ENCODE measurements around the gene ANKRD66.

Gene ANKRD66

GRCh38 chr6:46792635-46793034 lies 45.9 kb downstream of the ANKRD66 start:
- no peak for TF ChIP-seq ZFX (IDR thresholded peaks at IDR 0.05)
- TF ChIP-seq CTCF (conservative IDR thresholded peaks at IDR 0.05): no peak
- H3K27ac ChIP-seq: no peak overlapping the region

DNA sequence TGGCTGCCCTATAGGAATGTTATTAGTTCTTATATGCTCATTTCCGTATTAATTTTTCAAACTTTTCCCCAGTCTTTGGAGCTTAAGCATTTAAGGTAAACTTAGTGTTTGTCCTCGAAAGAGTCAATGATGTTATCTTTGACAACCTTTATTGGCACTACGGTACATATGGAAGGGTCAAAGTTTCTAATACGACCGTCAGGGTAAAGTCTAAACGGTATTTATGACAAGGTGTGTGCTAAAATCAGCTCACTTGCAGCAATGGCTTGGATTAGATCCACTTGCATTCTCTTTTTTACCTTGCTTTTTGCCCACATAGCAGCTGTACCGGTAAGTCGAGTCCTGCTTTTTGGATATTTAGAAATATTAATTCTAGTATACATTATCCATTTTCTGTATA lies 46.4 kb downstream of the ANKRD66 start, which contains the start of gene MEP1A:
Gene MEP1A (plus strand): TSS at position 252 of the 400 bp plus-strand sequence. CDS start 10 bp downstream, at position 262.
- TF ChIP-seq CTCF (conservative IDR thresholded peaks at IDR 0.05): no peak
- TF ChIP-seq ZFX (IDR thresholded peaks at IDR 0.05): no peak
- no peak within 1 kb of the TSS for H3K27ac ChIP-seq

DNA sequence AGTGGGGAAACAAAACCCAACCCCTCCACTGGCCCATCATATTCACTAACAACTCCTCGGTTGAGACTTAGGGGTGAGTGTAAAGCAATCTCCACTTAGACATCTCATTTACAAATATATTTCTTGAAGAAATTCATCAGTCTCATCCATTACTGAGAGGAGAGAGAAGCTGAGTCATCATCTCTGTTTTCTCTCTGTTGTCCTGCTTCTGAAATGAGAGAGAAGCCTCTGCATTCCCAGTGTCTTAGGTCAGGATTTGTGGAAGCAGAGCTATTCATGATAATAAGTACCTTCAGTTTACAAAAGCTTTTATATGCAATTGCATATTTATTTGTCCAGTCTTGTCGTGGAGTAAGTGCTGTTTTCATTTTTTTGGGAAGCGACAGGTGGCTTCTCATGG lies 47.3 kb downstream of the ANKRD66 start:
- TF ChIP-seq CTCF (conservative IDR thresholded peaks at IDR 0.05): no peak
- no peak for TF ChIP-seq ZFX (IDR thresholded peaks at IDR 0.05)
- no peak overlapping the region for H3K27ac ChIP-seq

- TF ChIP-seq CTCF (conservative IDR thresholded peaks at IDR 0.05) (no peak), ZFX (IDR thresholded peaks at IDR 0.05) (no peak)
- H3K27ac ChIP-seq: no peak overlapping the region
These were observed 49.1 kb downstream of the ANKRD66 start for GRCh38 chr6:46795816-46796215.

DNA sequence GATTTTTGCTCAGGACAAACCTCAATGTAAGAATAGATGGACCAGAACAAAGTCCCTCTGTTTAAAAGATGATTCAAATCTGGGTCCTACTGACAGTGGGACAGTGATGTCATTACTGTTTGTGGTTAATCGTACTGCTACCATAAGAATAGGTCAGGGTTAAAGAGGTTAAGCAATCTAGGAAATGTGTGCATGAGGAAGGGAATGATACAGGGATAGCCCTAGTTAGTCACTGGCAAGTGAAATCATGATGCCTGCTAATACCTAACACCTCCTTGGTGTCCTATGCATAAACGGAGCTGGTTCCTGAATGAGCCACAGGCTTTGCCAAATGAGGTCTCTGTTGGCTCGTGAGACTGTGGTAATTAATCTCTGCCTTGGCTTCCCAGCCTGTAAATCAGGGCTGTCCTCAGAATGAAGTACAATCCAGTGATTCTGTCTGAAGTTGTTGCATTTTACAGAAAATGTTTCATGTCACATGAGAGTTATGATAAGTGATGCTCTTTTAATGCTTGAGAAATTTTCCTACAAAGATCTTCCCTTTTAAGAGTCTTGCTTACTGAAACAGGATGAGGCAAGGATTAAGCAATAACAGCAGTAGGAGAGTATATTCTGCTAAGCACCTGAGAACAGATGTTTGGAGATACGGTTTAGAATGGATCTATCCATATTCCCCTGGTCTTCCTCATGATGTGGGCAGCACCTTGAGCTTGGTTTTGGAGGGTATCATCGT lies 50.3 kb downstream of the ANKRD66 start:
- H3K27ac ChIP-seq: no peak overlapping the region
- TF ChIP-seq CTCF (conservative IDR thresholded peaks at IDR 0.05) (no peak), ZFX (IDR thresholded peaks at IDR 0.05) (no peak)

DNA sequence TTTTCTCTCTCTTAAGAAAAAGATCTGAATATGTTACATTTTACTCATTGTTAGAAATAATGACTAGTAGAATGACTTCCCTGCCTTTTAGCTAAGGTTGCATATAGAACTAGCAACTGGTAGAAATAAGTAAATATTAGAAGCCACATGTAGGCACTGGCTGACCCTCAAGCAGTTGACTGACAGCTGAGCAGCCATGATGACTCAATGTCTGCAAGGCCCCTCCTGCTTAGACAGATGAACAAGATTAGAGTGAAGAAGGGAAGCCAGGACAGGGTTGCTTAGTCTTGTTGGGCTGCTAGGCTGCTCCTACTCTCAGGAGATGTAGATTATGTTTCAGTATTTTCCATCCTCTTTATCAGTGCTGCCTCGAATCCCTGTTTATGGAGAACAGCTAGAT lies 52.9 kb downstream of the ANKRD66 start:
- H3K27ac ChIP-seq: no peak overlapping the region
- TF ChIP-seq ZFX (IDR thresholded peaks at IDR 0.05) (no peak), CTCF (conservative IDR thresholded peaks at IDR 0.05) (no peak)

DNA sequence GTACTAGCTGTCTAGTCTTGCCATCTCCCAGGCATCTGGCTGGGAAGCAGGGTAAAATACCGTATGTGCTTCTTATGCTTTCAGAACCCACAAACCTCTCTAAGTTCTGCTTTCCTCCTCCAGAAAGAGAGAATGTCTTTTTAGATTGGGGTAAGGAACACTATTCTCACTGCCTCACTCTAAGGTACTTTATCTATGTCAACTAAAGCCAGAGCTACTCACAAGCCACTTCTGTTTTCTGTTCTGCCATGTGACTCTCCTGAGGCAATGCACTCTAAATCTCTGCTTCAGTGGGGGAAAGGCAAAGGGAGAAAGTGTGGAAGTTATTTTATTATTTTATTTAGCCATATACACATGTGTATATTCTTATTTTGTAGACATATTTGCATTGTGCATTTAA lies 62.1 kb downstream of the ANKRD66 start:
- TF ChIP-seq CTCF (conservative IDR thresholded peaks at IDR 0.05) (no peak), ZFX (IDR thresholded peaks at IDR 0.05) (no peak)
- H3K27ac ChIP-seq: no peak overlapping the region

All from C4-2B (cell line).